ENCODE measurements around the gene SPNS3.

SPNS3 gene

DNA sequence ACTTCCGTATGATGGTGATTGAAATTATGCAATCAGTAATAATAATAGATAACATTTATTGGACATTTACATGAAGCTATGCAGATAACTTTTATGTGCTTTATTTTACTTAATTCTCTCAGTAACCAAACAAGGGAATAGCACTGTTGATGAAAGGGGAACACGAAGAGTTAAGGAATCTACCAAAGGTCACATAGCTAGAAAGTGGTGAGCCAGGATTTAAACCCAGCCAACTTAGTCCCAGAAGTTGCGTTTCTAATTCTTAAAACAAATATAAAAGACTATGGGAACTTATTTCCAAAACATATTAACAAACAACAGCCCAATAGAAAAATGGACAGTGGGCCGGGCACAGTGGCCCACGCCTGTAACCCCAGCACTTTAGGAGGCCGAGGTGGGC, 9.7 kb downstream of the SPNS3 start:
- H3K36me3 ChIP-seq (ENCODE audit: control insufficient read depth in 2 of 2, insufficient read depth in 1 of 2, low read length in 2 of 2): no peaks in the 10 kb centered on the region
- ChIA-PET POLR2A (no interaction called here), CTCF (interaction anchor here (0.5 to 1.8 kb wide), 3 partner anchors 22 to 55 kb away, joined by 3 to 7 read pairs (median 3); partner anchors contain the start of gene SPNS2)
- no peak overlapping the region for H3K27ac ChIP-seq (ENCODE audit: extremely low read depth, low read depth, low read length)
- peaks cover 14% of the 10 kb centered on the region for H3K4me1 ChIP-seq (ENCODE audit: control insufficient read depth, insufficient read depth, low read length)
- H3K9me3 ChIP-seq (ENCODE audit: control insufficient read depth, insufficient read depth, low read depth, low read length): no peaks in the 10 kb centered on the region
- TF ChIP-seq ZNF404 (tag by site-specific recombination; IDR thresholded peaks at IDR 0.05): no peak
- no peak for TF ChIP-seq WT1 (tag by site-specific recombination; IDR thresholded peaks at IDR 0.05)
- TF ChIP-seq ZFHX2 (tag by site-specific recombination; conservative IDR thresholded peaks at IDR 0.05): no peak
- TF ChIP-seq MYNN (tag by site-specific recombination; IDR thresholded peaks at IDR 0.05; ENCODE audit: borderline replicate concordance): no peak
- TF ChIP-seq, protein P1, sequence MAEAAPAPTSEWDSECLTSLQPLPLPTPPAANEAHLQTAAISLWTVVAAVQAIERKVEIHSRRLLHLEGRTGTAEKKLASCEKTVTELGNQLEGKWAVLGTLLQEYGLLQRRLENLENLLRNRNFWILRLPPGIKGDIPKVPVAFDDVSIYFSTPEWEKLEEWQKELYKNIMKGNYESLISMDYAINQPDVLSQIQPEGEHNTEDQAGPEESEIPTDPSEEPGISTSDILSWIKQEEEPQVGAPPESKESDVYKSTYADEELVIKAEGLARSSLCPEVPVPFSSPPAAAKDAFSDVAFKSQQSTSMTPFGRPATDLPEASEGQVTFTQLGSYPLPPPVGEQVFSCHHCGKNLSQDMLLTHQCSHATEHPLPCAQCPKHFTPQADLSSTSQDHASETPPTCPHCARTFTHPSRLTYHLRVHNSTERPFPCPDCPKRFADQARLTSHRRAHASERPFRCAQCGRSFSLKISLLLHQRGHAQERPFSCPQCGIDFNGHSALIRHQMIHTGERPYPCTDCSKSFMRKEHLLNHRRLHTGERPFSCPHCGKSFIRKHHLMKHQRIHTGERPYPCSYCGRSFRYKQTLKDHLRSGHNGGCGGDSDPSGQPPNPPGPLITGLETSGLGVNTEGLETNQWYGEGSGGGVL (tag by site-specific recombination; IDR thresholded peaks at IDR 0.05): no peak
- TF ChIP-seq ZNF112 (tag by site-specific recombination; IDR thresholded peaks at IDR 0.05): no peak
- no peak for TF ChIP-seq ZNF174 (tag by site-specific recombination; IDR thresholded peaks at IDR 0.05)
- no peak for TF ChIP-seq ZNF629 (tag by site-specific recombination; IDR thresholded peaks at IDR 0.05)
- H3K4me3 ChIP-seq (ENCODE audit: low read depth, low read length): no peak overlapping the region

DNA sequence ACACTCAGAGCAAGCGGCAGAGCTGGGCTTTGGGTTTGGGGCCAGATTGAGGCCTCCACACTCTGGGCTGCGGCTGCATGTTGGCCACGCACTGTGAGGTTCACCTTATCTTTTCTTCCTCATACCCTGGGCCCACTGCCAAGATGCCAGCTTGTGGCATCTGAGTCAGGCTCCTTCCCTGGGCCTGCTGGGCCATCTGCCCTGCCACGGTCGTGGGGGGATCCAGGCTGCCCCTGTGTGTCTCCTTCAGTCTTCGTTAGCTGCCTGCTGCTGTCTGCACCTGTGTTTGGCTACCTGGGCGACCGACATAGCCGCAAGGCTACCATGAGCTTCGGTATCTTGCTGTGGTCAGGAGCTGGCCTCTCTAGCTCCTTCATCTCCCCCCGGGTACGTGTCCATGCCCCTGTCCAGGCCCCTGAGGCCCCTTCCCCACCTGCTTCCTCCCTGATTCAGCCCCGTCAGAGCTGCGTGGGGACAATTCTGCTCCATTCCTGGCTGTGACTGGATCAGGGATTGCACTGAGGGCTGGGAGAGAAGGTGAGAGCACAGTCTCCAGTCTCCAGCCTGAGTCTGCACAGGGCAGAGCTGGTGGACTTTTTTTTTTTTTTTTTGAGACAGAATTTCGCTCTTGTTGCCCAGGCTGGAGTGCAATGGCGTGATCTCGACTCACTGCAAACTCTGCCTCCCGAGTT, 11.2 kb downstream of the SPNS3 start:
- POLR2A ChIA-PET: no interaction called here
- Histone ChIP-seq H3K27ac (ENCODE audit: extremely low read depth, low read depth, low read length) (no peak overlapping the region), H3K4me3 (ENCODE audit: low read depth, low read length) (no peak overlapping the region), H3K4me1 (ENCODE audit: control insufficient read depth, insufficient read depth, low read length) (peaks cover 14% of the 10 kb centered on the region), H3K36me3 (ENCODE audit: control insufficient read depth in 2 of 2, insufficient read depth in 1 of 2, low read length in 2 of 2) (no peaks in the 10 kb centered on the region), H3K9me3 (ENCODE audit: control insufficient read depth, insufficient read depth, low read depth, low read length) (no peaks in the 10 kb centered on the region)
- CTCF ChIA-PET: interaction anchor here (0.6 to 1.8 kb wide), 3 partner anchors 24 to 531 kb away, joined by 3 to 7 read pairs (median 4); no protein-coding TSS in a partner anchor
- TF ChIP-seq ZNF548 (tag by site-specific recombination; IDR thresholded peaks at IDR 0.05): no peak
- TF ChIP-seq ZFP41 (tag by site-specific recombination; IDR thresholded peaks at IDR 0.05; ENCODE audit: borderline replicate concordance): no peak
- peak; percentile 88 for TF ChIP-seq ZBTB48 (tag by site-specific recombination; IDR thresholded peaks at IDR 0.05)
- TF ChIP-seq ZNF174 (tag by site-specific recombination; IDR thresholded peaks at IDR 0.05): no peak
- no peak for TF ChIP-seq FEZF1 (tag by site-specific recombination; IDR thresholded peaks at IDR 0.05)
- TF ChIP-seq ZNF518A (tag by site-specific recombination; conservative IDR thresholded peaks at IDR 0.05; ENCODE audit: low read depth): no peak
- no peak for TF ChIP-seq SP3 (tag by site-specific recombination; IDR thresholded peaks at IDR 0.05)
- no peak for TF ChIP-seq ZNF292 (tag by site-specific recombination; IDR thresholded peaks at IDR 0.05; ENCODE audit: borderline replicate concordance, low read depth)
- TF ChIP-seq PRDM10 (tag by site-specific recombination; IDR thresholded peaks at IDR 0.05): peak; percentile 100
- no peak for TF ChIP-seq ZNF843 (tag by site-specific recombination; IDR thresholded peaks at IDR 0.05)
- no peak for TF ChIP-seq ZBTB6 (tag by site-specific recombination; IDR thresholded peaks at IDR 0.05)
- TF ChIP-seq BCL11B (tag by site-specific recombination; IDR thresholded peaks at IDR 0.05; ENCODE audit: low read depth): no peak
- no peak for TF ChIP-seq ZNF132 (tag by site-specific recombination; IDR thresholded peaks at IDR 0.05; ENCODE audit: borderline replicate concordance)
- TF ChIP-seq ZSCAN16 (tag by site-specific recombination; IDR thresholded peaks at IDR 0.05): no peak
- TF ChIP-seq ZNF324 (tag by site-specific recombination; IDR thresholded peaks at IDR 0.05): no peak

Data from HEK293 (cell line).